GM23338 (cell line): ENCODE results near the gene RAP1B. TPM values are rescaled to one million over a fixed set of nuclear protein-coding genes. Genes with fewer than 3 reads are reported as not detected.

Source experiments
- ATAC-seq: fragments of 200-7000 bp; cut with Tn5 transposase; 3 replicates; pipeline ENCODE4 v1.9.1; 2020
- DNase-seq: peaks from one replicate; pipeline ENCODE4 v3.0.0-alpha.2; 2015; ENCODE audit warnings: low spot score
- H2AFZ ChIP-seq: fragments of 200-600 bp; sonication (generic); 2 replicates; pipeline ENCODE4 v1.8.0; 2016; ENCODE audit warnings: antibody characterized with exemption, mild to moderate bottlenecking, moderate library complexity
- H3F3A ChIP-seq: fragments of 200-600 bp; sonication (generic); replicated peaks from 2 replicates; pipeline ENCODE4 v1.8.0; 2017; ENCODE audit warnings: antibody characterized with exemption, mixed run types, low read depth
- H3K27ac ChIP-seq: fragments of 200-600 bp; sonication (generic); 2 replicates; pipeline ENCODE4 v1.6.1; 2016; ENCODE audit warnings: low read depth
- H3K27me3 ChIP-seq: fragments of 200-600 bp; sonication (generic); 2 replicates; pipeline ENCODE4 v1.8.0; 2016; ENCODE audit warnings: mild to moderate bottlenecking, mixed run types, moderate library complexity; ENCODE audit not compliant: insufficient read depth
- H3K36me3 ChIP-seq: fragments of 200-600 bp; sonication (generic); 2 replicates; pipeline ENCODE4 v1.8.0; 2016; ENCODE audit warnings: mild to moderate bottlenecking; ENCODE audit not compliant: insufficient read depth
- H3K4me1 ChIP-seq: fragments of 200-600 bp; sonication (generic); 2 replicates; pipeline ENCODE4 v1.8.0; 2016; ENCODE audit warnings: mild to moderate bottlenecking, moderate library complexity; ENCODE audit not compliant: insufficient read depth
- H3K4me2 ChIP-seq: fragments of 200-600 bp; sonication (generic); 2 replicates; pipeline ENCODE4 v1.7.1; 2017; ENCODE audit warnings: mixed run types
- H3K4me3 ChIP-seq: fragments of 200-600 bp; sonication (generic); 2 replicates; pipeline ENCODE4 v1.6.1; 2016; ENCODE audit warnings: mixed run types
- H3K79me2 ChIP-seq: fragments of 200-600 bp; sonication (generic); replicated peaks from 2 replicates; pipeline ENCODE4 v1.8.0; 2017; ENCODE audit warnings: mild to moderate bottlenecking; ENCODE audit not compliant: insufficient read depth
- H3K9me2 ChIP-seq: fragments of 200-600 bp; sonication (generic); 2 replicates; pipeline ENCODE4 v1.8.0; 2017; ENCODE audit not compliant: insufficient read depth
- H4K20me1 ChIP-seq: fragments of 200-600 bp; sonication (generic); replicated peaks from 2 replicates; pipeline ENCODE4 v1.8.0; 2017; ENCODE audit warnings: mild to moderate bottlenecking; ENCODE audit not compliant: insufficient read depth
- H3K27ac Mint-ChIP-seq: 2 replicates; pipeline ENCODE4 v1.8.0; 2020; ENCODE audit warnings: inconsistent platforms, mild to moderate bottlenecking, moderate library complexity, mixed read lengths
- H3K27me3 Mint-ChIP-seq: 3 replicates; pipeline ENCODE4 v1.8.0; 2022; ENCODE audit warnings: low read depth, mild to moderate bottlenecking, moderate library complexity, mixed read lengths, inconsistent platforms; ENCODE audit not compliant: insufficient read depth, poor library complexity
- H3K36me3 Mint-ChIP-seq: 3 replicates; pipeline ENCODE4 v1.8.0; 2021; ENCODE audit warnings: low read depth, mild to moderate bottlenecking, inconsistent platforms, moderate library complexity, mixed read lengths
- H3K4me1 Mint-ChIP-seq: 3 replicates; pipeline ENCODE4 v1.8.0; 2020; ENCODE audit warnings: mild to moderate bottlenecking, inconsistent platforms, mixed read lengths
- H3K4me3 Mint-ChIP-seq: 3 replicates; pipeline ENCODE4 v1.8.0; 2021; ENCODE audit warnings: moderate library complexity, mild to moderate bottlenecking, inconsistent platforms, mixed read lengths
- H3K9me3 Mint-ChIP-seq: 3 replicates; pipeline ENCODE4 v1.8.0; 2020; ENCODE audit warnings: moderate library complexity, mild to moderate bottlenecking, inconsistent platforms, mixed read lengths
- CREB1 ChIP-seq: fragments of 250-450 bp; sonication (Bioruptor Pico); IDR thresholded peaks from 2 replicates; pipeline ENCODE4 v1.5.0; 2020; ENCODE audit warnings: low read depth, mild to moderate bottlenecking, moderate library complexity
- CTCF ChIP-seq, 2 experiments: fragments of 200-600 bp in 1 of 2; sonication (generic) in 1 of 2; conservative IDR thresholded peaks; 2 replicates each; pipeline versions ENCODE4 v1.5.1 to v1.6.1; 2016 to 2017; ENCODE audit warnings: antibody characterized with exemption in 2 of 2, low read depth in 2 of 2, mild to moderate bottlenecking in 2 of 2, moderate library complexity in 1 of 2
- ETS1 ChIP-seq: IDR thresholded peaks from 2 replicates; pipeline ENCODE4 v1.6.1; 2016; ENCODE audit warnings: antibody characterized with exemption
- EZH2phosphoT487 ChIP-seq: fragments of 200-600 bp; sonication (generic); IDR thresholded peaks from one replicate; pipeline ENCODE4 v1.8.1; 2018; ENCODE audit warnings: antibody characterized with exemption; ENCODE audit not compliant: unreplicated experiment
- JUNB ChIP-seq: IDR thresholded peaks from one replicate; pipeline ENCODE4 v1.6.1; 2016; ENCODE audit warnings: antibody characterized with exemption; ENCODE audit not compliant: unreplicated experiment
- NANOG ChIP-seq: IDR thresholded peaks from 2 replicates; pipeline ENCODE4 v1.6.1; 2016; ENCODE audit warnings: antibody characterized with exemption, borderline replicate concordance
- POLR2AphosphoS5 ChIP-seq: IDR thresholded peaks from 2 replicates; pipeline ENCODE4 v1.6.1; 2016; ENCODE audit warnings: antibody characterized with exemption, low read depth
- REST ChIP-seq: IDR thresholded peaks from one replicate; pipeline ENCODE4 v1.6.1; 2018; ENCODE audit warnings: antibody characterized with exemption; ENCODE audit not compliant: unreplicated experiment
- STAT1 ChIP-seq: IDR thresholded peaks from one replicate; pipeline ENCODE4 v1.6.1; 2016; ENCODE audit warnings: antibody characterized with exemption; ENCODE audit not compliant: unreplicated experiment
- ZNF114 ChIP-seq: fragments of 250-450 bp; sonication (Bioruptor Pico); IDR thresholded peaks from 2 replicates; pipeline ENCODE4 v1.5.0; 2020; ENCODE audit warnings: mild to moderate bottlenecking, moderate library complexity
- ZNF462 ChIP-seq: fragments of 250-450 bp; sonication (Bioruptor Pico); IDR thresholded peaks from 2 replicates; pipeline ENCODE4 v1.5.0; 2020; ENCODE audit warnings: mild to moderate bottlenecking, moderate library complexity
- polyA plus RNA-seq: library from polyadenylated mRNA; unstranded; fragments of >200 nt; fragmentation: Nextera tagmentation; extraction: Ambion mirVana; gene quantifications from 2 replicates; pipeline ENCODE4 v1.2.1, GENCODE V29; 2016
- total RNA-seq: library from RNA; depleted of rRNA; stranded (reverse); fragments of >200 nt; shearing (Covaris generic); gene quantifications from 2 replicates; pipeline ENCODE4 v1.2.3, GENCODE V29; 2014

Gene RAP1B
- total and polyA plus RNA-seq, 2 experiments from 2014 or later, result 90.6 to 128 TPM

- no peak overlapping the region for H3K4me3 ChIP-seq
- H3K36me3 ChIP-seq, result no peaks in the 10 kb centered on the region
- H4K20me1 ChIP-seq, result no peaks in the 10 kb centered on the region
- ATAC-seq (no peak), DNase-seq (no peak)
- TF ChIP-seq ETS1 (no peak), ZNF114 (no peak), POLR2AphosphoS5 (no peak), STAT1 (no peak), ZNF462 (CRISPR knock-in tag) (no peak), REST (no peak), CREB1 (no peak), CTCF (conservative IDR thresholded peaks at IDR 0.05; ENCODE audit: low read depth in 2 of 2) (no peak), NANOG (no peak), JUNB (no peak), EZH2phosphoT487 (no peak)
- H3K9me3 Mint-ChIP-seq, result no peaks in the 10 kb centered on the region; the same call in 2 of the 3 replicates
- no peak overlapping the region for H3K27ac ChIP-seq
- H3K4me1 ChIP-seq, result peaks cover 4% of the 10 kb centered on the region
- no peak overlapping the region for H2AFZ ChIP-seq
- no peaks in the 10 kb centered on the region for H3K27me3 ChIP-seq
- no peak overlapping the region for H3K27ac Mint-ChIP-seq
- H3K27me3 Mint-ChIP-seq, result peaks cover 3% of the 10 kb centered on the region
- H3K36me3 Mint-ChIP-seq, result no peaks in the 10 kb centered on the region
- H3K79me2 ChIP-seq, result no peaks in the 10 kb centered on the region
- peaks cover 2% of the 10 kb centered on the region for H3K4me1 Mint-ChIP-seq
- no peaks in the 10 kb centered on the region for H3K9me2 ChIP-seq
- H3K4me3 Mint-ChIP-seq, result no peak overlapping the region
- no peaks in the 10 kb centered on the region for H3F3A ChIP-seq
- no peak overlapping the region for H3K4me2 ChIP-seq
Observed at GRCh38 chr12:68602720-68603119, 8.0 kb upstream of the RAP1B start.
